CD1c-positive myeloid dendritic cell (primary cell): Measurements from ENCODE around the gene FARP1.

ENCODE experiments used
- DNase-seq: peaks from one replicate; pipeline ENCODE4 v3.0.0-alpha.2; 2016; ENCODE audit errors: extremely low spot score

Gene FARP1

DNA sequence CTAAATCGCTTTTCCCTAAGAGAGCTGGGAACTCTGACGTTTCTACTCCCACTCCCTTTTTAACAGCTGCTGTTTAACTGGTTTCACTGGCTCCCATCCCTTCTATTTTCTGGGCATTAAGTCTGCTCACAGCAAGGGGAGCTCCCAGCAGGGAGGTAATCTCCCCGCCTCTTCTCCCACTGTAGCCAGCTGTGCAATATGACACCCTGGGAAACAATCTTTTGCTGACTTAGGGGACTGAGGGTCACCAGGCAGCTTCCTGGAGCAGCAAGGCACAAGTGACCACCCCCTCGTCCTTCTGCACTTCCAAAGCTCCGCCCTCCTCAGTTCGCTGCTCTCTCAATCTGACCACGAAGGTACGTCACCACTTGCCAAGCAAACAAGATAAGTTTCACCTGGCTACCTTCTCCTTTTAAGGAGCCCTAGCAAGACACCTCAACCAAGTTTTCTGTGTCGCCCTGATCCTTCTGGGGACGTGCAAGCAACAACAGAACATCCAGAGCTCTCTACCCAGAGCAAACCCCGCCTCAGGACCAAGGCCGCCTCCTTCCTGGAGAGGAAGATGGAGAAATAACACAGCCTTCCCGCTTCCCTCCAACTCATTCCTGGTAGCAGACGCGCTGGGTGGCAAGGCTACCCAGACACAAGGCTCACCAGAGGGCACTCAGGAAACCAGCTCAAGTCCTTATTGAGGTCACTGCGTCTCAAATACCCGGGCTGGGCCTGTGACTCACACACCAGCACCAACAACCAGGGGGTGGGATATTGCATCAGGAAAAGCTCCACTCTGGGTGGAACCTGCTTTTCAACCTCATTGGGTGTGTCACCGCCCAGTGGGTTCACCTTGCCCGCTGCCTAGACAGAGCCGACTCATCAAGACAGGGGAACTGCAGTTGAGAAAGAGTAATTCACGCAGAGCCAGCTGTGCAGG lies 341.7 kb downstream of the FARP1 start:
- peak; percentile 92 for DNase-seq

GRCh38 chr13:98485561-98485960 lies 342.7 kb downstream of the FARP1 start:
- no peak for DNase-seq

- no peak for DNase-seq
These were observed 343.5 kb downstream of the FARP1 start for GRCh38 chr13:98486412-98486811.

- DNase-seq = no peak
These were observed 344.1 kb downstream of the FARP1 start for GRCh38 chr13:98487016-98487415.

GRCh38 chr13:98487522-98487921 lies 344.6 kb downstream of the FARP1 start:
- DNase-seq = no peak

GRCh38 chr13:98488736-98489135 lies 345.8 kb downstream of the FARP1 start:
- no peak for DNase-seq

- no peak for DNase-seq
These were observed 346.7 kb downstream of the FARP1 start for GRCh38 chr13:98489446-98490194.

GRCh38 chr13:98490195-98490836 lies 347.4 kb downstream of the FARP1 start:
- no peak for DNase-seq

- no peak for DNase-seq
These were observed 348.0 kb downstream of the FARP1 start for GRCh38 chr13:98490866-98491265.

GRCh38 chr13:98492335-98493041 lies 349.6 kb downstream of the FARP1 start:
- no peak for DNase-seq

DNA sequence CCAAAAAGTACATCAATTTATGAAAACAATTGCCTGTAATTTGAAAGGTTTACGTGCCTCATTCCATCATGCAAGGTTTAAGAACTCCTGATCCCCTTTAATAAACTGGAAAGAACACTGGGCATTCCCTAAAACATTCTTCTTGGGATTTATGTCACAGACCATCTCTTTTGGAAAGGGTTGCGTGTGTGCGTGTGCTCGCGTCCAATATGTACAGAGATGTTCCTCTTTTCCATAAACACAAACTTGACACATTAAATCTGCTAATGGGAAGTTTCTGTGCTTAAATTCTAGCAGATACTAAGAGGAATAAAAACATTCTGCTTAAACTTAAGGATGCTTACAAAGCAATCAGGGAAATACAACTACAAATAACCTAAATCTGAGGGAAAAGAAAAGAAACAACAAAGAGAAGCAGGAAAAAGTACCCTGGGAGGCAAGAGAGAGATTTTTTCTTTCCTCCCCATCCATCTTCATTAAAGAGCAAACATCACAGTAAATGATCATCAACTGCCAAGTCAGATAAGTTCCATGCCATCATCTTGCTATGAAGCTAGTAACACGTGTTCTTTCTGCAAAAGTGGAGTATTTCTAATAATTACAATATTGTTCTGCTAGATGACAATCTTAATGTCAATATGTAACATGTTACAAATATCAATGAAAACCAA lies 350.3 kb downstream of the FARP1 start:
- no peak for DNase-seq

GRCh38 chr13:98494769-98495168 lies 351.9 kb downstream of the FARP1 start:
- no peak for DNase-seq

GRCh38 chr13:98495627-98496478 lies 353.0 kb downstream of the FARP1 start:
- DNase-seq = no peak

DNA sequence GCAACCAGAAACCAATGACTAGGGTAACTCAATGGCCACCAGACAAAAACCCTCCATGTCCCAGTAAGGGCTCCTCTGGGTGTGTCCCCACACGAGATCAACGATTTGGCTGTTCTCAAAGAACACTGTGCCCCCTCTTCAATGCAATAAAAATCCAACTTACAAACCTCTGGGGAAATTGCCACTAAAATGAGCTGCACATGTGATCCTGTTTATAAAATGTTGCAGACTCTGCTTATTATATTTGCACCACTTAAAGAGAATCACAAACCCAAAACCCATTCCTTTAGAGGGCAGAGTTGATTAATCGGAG lies 353.5 kb downstream of the FARP1 start:
- no peak for DNase-seq

DNA sequence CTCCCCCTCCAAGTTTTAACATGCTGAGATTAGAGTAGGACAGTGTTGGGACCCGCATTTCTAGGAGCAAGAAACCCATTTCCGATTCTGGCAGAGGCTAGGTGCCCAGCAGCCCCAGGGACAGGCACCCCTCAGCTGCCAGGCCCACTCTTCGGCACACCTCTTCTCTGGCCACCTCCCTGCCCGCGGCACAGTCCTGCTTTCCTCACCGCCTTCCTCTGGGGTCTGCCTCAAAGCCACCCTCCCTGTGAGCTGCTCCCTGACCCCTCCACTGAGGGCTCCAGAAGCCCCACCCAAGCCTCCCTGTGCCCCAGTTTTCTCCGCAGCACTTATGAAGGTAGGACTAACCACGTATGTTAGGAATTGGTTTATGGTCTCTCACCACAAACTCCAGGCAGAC lies 354.1 kb downstream of the FARP1 start:
- DNase-seq = no peak

- no peak for DNase-seq
These were observed 358.1 kb downstream of the FARP1 start for GRCh38 chr13:98500963-98501421.

GRCh38 chr13:98503175-98504028 lies 360.5 kb downstream of the FARP1 start:
- no peak for DNase-seq

DNA sequence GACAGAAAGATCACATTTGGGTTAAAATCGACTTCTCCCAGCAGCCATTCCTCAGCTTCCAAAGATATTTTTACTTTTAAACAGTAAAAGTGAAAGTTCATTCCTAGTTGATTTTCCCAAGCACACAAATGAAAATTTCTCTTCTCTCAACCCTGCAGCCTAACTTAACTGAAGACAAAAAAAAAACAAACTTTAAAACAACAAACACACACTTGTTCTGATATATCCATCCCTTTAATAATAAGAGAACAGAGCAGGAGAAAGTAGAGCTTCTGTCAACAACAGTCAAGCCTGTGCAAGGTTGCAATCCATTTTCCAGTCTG lies 361.1 kb downstream of the FARP1 start:
- no peak for DNase-seq

DNA sequence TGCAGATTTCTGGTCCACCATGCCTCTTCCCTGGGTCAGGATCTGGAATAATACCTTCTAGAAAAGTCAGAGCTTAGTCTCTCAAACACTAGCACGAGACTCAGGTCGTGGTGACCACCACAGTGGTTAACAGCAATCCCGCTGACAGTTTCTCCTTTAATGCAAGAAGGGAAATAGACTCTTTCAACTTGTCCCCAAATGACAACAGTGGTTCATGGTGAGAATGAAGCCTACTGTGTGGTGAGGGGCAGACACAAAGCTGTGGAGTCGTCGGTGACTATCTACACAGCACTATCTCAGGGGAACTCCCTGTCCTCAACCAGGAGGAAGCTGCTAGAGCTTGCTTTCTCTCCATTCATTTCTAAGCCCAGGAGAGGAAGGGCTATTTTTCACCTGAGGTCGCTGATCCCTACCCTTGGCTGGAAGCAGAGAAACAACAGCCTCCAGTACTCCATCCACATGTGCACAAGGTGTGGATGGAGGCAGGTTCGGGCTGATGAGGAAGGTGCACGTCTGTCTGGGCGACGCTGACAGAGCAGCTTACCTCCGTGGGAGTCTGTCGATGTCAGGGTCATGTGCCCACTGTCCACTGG lies 361.6 kb downstream of the FARP1 start:
- DNase-seq = no peak
